ENCODE measurements around the gene LRP11. TPM values are rescaled to one million over a fixed set of nuclear protein-coding genes. Genes with fewer than 3 reads are reported as not detected.

Gene LRP11
- total RNA-seq, 1 donor from 2014 or later = 10.8 TPM

DNA sequence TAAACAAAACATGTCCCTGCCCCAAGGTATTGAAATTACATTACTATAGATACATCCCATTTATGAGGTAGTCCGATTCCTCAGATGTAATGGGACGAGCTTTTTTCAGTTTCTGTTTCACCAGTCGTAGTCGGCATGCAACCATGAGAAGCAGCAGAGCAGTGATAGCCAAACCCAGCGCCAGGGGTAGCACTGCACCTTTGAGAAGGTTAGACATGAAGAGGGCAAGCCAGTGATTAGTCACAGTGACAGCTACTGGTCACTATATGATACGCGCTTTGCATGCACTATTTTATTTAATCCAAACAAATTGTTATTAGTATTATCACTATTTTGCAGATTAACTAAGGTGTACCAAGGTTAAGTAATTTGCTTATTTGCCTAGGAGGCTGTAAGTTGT is 43.7 kb downstream of the LRP11 start:
- TF ChIP-seq, protein P1, sequence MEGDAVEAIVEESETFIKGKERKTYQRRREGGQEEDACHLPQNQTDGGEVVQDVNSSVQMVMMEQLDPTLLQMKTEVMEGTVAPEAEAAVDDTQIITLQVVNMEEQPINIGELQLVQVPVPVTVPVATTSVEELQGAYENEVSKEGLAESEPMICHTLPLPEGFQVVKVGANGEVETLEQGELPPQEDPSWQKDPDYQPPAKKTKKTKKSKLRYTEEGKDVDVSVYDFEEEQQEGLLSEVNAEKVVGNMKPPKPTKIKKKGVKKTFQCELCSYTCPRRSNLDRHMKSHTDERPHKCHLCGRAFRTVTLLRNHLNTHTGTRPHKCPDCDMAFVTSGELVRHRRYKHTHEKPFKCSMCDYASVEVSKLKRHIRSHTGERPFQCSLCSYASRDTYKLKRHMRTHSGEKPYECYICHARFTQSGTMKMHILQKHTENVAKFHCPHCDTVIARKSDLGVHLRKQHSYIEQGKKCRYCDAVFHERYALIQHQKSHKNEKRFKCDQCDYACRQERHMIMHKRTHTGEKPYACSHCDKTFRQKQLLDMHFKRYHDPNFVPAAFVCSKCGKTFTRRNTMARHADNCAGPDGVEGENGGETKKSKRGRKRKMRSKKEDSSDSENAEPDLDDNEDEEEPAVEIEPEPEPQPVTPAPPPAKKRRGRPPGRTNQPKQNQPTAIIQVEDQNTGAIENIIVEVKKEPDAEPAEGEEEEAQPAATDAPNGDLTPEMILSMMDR (IDR thresholded peaks at IDR 0.05; ENCODE audit: partially characterized antibody, unreplicated experiment) = no peak
- DNase-seq = no peak
- Mint-ChIP-seq H3K36me3 (ENCODE audit: unreplicated experiment) (peaks cover 4% of the 10 kb centered on the region), H3K27ac (ENCODE audit: unreplicated experiment) (no peak overlapping the region), H3K27me3 (ENCODE audit: unreplicated experiment) (peaks cover 3% of the 10 kb centered on the region), H3K4me3 (ENCODE audit: unreplicated experiment) (no peak overlapping the region), H3K9me3 (ENCODE audit: unreplicated experiment) (no peaks in the 10 kb centered on the region), H3K4me1 (ENCODE audit: low read depth, unreplicated experiment) (no peaks in the 10 kb centered on the region)

DNA sequence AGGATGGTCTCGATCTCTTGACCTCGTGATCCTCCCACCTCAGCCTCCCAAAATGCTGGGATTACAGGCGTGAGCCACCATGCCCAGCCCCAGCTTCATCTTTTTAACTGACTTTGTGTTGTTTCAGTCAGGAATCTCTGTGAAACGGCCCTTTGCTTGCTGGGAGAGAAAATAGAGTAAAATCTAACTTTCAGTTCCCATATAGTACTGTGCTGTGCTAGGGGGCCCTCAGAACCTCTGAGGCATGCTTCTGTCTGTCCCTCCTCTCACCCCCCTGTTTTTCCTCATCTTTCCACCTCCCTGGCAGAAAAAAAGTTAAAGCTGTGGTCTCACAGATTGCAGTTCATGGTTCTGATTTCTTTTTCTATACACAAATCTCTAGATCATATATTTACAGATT is 48.4 kb downstream of the LRP11 start:
- no peak overlapping the region for H3K27ac Mint-ChIP-seq (ENCODE audit: unreplicated experiment)
- TF ChIP-seq, protein P1 (IDR thresholded peaks at IDR 0.05; ENCODE audit: partially characterized antibody, unreplicated experiment) = no peak
- H3K4me1 Mint-ChIP-seq (ENCODE audit: low read depth, unreplicated experiment) = no peaks in the 10 kb centered on the region
- H3K4me3 Mint-ChIP-seq (ENCODE audit: unreplicated experiment) = no peak overlapping the region
- no peak for DNase-seq
- H3K27me3 Mint-ChIP-seq (ENCODE audit: unreplicated experiment) = no peaks in the 10 kb centered on the region
- no peaks in the 10 kb centered on the region for H3K9me3 Mint-ChIP-seq (ENCODE audit: unreplicated experiment)
- H3K36me3 Mint-ChIP-seq (ENCODE audit: unreplicated experiment) = peaks cover 3% of the 10 kb centered on the region

DNA sequence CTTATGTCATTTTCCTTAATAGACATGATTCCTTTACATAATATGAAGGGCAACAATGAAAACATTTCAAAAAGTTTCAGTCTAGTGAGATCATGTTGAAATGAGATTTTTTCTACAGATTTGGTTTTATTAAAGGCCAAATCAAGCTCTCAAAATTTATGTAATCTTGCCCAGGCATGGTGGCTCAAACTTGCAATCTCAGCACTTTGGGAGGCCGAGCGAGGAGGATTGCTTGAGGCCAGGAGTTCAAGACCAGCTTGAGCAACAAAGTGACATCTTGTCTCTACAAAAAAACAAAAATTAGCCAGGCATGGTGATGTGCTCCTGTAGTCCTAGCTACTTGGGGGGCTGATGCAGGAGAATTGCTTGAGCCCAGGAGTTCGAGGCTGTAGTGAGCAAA is 50.8 kb downstream of the LRP11 start:
- TF ChIP-seq, protein P1 (IDR thresholded peaks at IDR 0.05; ENCODE audit: partially characterized antibody, unreplicated experiment) = no peak
- no peaks in the 10 kb centered on the region for H3K4me1 Mint-ChIP-seq (ENCODE audit: low read depth, unreplicated experiment)
- H3K27me3 Mint-ChIP-seq (ENCODE audit: unreplicated experiment) = no peaks in the 10 kb centered on the region
- H3K9me3 Mint-ChIP-seq (ENCODE audit: unreplicated experiment) = no peaks in the 10 kb centered on the region
- no peak for DNase-seq
- H3K4me3 Mint-ChIP-seq (ENCODE audit: unreplicated experiment) = no peak overlapping the region
- no peak overlapping the region for H3K27ac Mint-ChIP-seq (ENCODE audit: unreplicated experiment)
- H3K36me3 Mint-ChIP-seq (ENCODE audit: unreplicated experiment) = peaks cover 3% of the 10 kb centered on the region

DNA sequence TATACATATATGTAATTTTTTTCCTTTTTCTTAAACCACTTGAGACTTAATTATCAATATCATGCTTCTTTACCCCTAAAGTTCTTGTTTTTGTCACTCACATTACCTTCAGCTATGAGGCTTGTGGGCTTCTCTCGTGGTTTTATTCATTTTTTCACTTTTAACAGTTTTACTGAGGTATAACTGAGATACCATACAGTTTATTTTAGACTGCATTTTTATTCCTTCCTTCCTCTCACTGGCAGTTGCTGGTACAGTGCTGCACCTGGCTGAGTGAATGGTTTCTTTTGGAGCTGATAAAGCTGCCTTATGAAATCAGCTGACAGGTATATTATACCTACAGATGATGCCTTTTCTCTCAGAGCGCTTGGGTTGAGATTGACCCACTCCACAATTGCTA is 54.4 kb downstream of the LRP11 start:
- no peaks in the 10 kb centered on the region for H3K27me3 Mint-ChIP-seq (ENCODE audit: unreplicated experiment)
- no peak overlapping the region for H3K4me3 Mint-ChIP-seq (ENCODE audit: unreplicated experiment)
- H3K4me1 Mint-ChIP-seq (ENCODE audit: low read depth, unreplicated experiment) = no peaks in the 10 kb centered on the region
- DNase-seq = no peak
- peaks cover 3% of the 10 kb centered on the region for H3K36me3 Mint-ChIP-seq (ENCODE audit: unreplicated experiment)
- TF ChIP-seq, protein P1 (IDR thresholded peaks at IDR 0.05; ENCODE audit: partially characterized antibody, unreplicated experiment) = no peak
- H3K9me3 Mint-ChIP-seq (ENCODE audit: unreplicated experiment) = no peaks in the 10 kb centered on the region
- H3K27ac Mint-ChIP-seq (ENCODE audit: unreplicated experiment) = no peak overlapping the region

DNA sequence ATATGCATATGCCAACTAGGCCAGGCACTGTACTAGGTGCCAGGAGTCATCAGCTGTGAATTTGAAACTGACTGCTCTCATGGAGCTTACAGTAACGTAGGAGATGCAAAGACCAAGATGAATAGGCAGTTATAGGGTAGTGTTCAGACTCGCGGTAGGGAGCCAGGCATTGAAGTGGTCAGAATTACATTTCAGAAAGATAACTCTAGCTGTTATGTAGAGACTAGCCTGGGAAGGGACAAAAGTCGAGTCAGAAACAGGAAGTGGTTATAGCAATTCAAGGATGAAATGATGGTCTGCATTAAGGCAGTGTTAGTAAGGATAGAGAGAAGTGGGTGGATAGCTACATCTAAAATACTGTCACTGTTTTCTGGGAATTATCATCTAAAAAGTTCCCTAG is 58.0 kb downstream of the LRP11 start:
- Mint-ChIP-seq H3K9me3 (ENCODE audit: unreplicated experiment) (no peaks in the 10 kb centered on the region), H3K4me3 (ENCODE audit: unreplicated experiment) (no peak overlapping the region), H3K27ac (ENCODE audit: unreplicated experiment) (no peak overlapping the region), H3K36me3 (ENCODE audit: unreplicated experiment) (no peaks in the 10 kb centered on the region), H3K4me1 (ENCODE audit: low read depth, unreplicated experiment) (no peaks in the 10 kb centered on the region), H3K27me3 (ENCODE audit: unreplicated experiment) (peaks cover 2% of the 10 kb centered on the region)
- TF ChIP-seq, protein P1 (IDR thresholded peaks at IDR 0.05; ENCODE audit: partially characterized antibody, unreplicated experiment) = no peak
- no peak for DNase-seq

Measured in glutamatergic neuron (in vitro differentiated cells).